ENCODE measurements around the gene C13orf46.
A peak's percentile ranks its signal among the peaks of the same experiment; 100 is the strongest.

C13orf46 gene

DNA sequence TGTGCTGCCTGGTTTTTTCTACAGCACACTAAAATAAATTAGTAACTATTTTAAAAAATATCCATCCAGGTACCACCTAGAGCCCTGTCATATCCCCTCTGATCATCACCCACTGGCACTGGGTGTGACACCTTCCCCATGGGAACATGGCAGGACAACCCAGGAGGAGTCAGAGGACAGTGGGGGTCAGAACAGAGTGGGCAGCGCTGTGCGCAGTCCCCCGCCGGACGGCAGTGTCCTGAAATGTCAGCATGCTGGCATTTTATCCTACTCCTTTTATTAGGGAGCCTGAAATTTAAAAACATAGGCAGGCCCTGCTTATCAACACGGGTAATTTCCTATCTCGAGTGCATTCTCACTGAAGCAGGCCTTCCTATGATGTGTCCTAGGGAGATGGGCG, 67.9 kb downstream of the C13orf46 start:
- no peak for DNase-seq (ENCODE audit: low read depth)

DNA sequence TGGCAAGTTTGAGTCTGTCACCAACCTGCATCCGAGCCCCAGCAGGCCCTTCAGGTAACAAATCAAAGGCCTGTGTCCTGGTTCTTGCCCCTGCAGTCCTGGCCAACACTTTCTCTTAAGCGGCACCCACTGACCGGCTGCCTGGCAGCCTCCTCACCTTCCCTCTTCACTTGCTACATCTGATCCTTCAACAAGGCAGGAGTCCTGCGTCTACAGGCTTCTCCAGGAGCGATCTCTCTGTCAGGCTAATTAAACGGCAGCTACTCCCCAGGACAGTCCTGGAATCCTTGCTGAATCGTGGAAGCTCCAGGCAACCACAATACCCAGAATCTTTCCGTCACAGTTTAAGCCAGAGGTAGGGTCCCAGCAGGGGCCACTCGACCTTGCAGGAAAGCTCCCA, 68.9 kb downstream of the C13orf46 start:
- no peak for DNase-seq (ENCODE audit: low read depth)

GRCh38 chr13:113904411-113904810, 69.5 kb downstream of the C13orf46 start:
- DNase-seq (ENCODE audit: low read depth), result peak; percentile 46

DNA sequence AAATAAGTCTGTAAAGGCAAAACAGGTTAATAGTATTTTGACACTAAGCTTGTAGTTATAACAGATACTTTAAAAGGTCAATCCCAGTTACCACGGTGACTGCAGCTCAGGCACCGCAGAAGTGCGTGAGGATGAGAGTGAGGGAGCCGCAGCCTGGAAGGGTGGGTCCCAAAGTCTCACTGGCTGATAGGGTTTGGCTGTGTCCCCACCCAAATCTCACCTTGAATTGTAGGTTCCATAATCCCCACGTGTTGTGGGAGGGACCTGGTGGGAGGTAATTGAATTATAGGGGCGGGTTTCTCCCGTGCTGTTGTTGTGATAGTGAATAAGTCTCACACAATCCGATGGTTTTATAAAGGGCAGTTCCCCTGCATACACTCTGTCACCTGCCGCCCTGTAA, 70.0 kb downstream of the C13orf46 start:
- DNase-seq (ENCODE audit: low read depth), result no peak
